ENCODE measurements around the gene ST3GAL3.

- no peak for TF ChIP-seq POLR2A (IDR thresholded peaks at IDR 0.05)
- TF ChIP-seq CTCF (IDR thresholded peaks at IDR 0.05), result no peak
These were observed 193.1 kb downstream of the ST3GAL3 start for GRCh38 chr1:43900386-43900785.
